ENCODE measurements around the gene AK4. TPM values are rescaled to one million over a fixed set of nuclear protein-coding genes. Genes with fewer than 3 reads are reported as not detected.

The AK4 gene
- total and polyA plus RNA-seq, 4 donors: 52.3 to 106 (median 59.3) TPM

- peaks cover 0 to 11% (median 9%) of the 10 kb centered on the region in 4 donors for H3K4me1 ChIP-seq (ENCODE audit: control insufficient read depth in 4 of 4, insufficient read depth in 4 of 4, low read length in 3 of 4)
- H3K9ac ChIP-seq (ENCODE audit: low read depth in 1 of 2, low read length in 2 of 2): no peak overlapping the region
- no peaks in the 10 kb centered on the region for H3K27me3 ChIP-seq (ENCODE audit: control insufficient read depth in 4 of 4, insufficient read depth in 4 of 4, low read length in 3 of 4)
- no peak overlapping the region for H3K27ac ChIP-seq (ENCODE audit: low read depth in 1 of 2, low read length in 2 of 2)
- no peak for DNase-seq (ENCODE audit: low spot score)
- TF ChIP-seq GABPA (IDR thresholded peaks at IDR 0.05 in 1 of 2, conservative IDR thresholded peaks at IDR 0.05 in 1 of 2) (no peak), FOXA1 (IDR thresholded peaks at IDR 0.05) (no peak), HNF4G (IDR thresholded peaks at IDR 0.05) (no peak), MAX (IDR thresholded peaks at IDR 0.05) (no peak), SP1 (IDR thresholded peaks at IDR 0.05) (no peak), CTCF (IDR thresholded peaks at IDR 0.05; ENCODE audit: low read depth, low read length, missing input control) (no peak), HNF4A (conservative IDR thresholded peaks at IDR 0.05) (no peak), EGR1 (IDR thresholded peaks at IDR 0.05; ENCODE audit: low read depth in 2 of 2) (no peak), RXRA (IDR thresholded peaks at IDR 0.05) (no peak), ATF3 (IDR thresholded peaks at IDR 0.05) (no peak), TAF1 (conservative IDR thresholded peaks at IDR 0.05) (no peak), ZBTB33 (IDR thresholded peaks at IDR 0.05) (no peak), YY1 (IDR thresholded peaks at IDR 0.05) (no peak), FOXA2 (IDR thresholded peaks at IDR 0.05) (no peak)
- 92% methylated on average over 5 of the region's 5 CpGs for WGBS
- H3K4me3 ChIP-seq (ENCODE audit: low read depth in 1 of 3, low read length in 3 of 3): no peak overlapping the region
- no peaks in the 10 kb centered on the region for H3K9me3 ChIP-seq (ENCODE audit: control insufficient read depth in 4 of 4, low read length in 3 of 4)
- H3K36me3 ChIP-seq (ENCODE audit: control insufficient read depth in 4 of 4, insufficient read depth in 3 of 4, low read depth in 1 of 4, low read length in 3 of 4): peaks cover 0 to 10% (median 4%) of the 10 kb centered on the region in 4 donors
Measured at GRCh38 chr1:65193129-65193695, 45.2 kb downstream of the AK4 start.

- no peaks in the 10 kb centered on the region for H3K27me3 ChIP-seq (ENCODE audit: control insufficient read depth in 4 of 4, insufficient read depth in 4 of 4, low read length in 3 of 4)
- peaks cover 4 to 31% (median 20%) of the 10 kb centered on the region in 4 donors for H3K4me1 ChIP-seq (ENCODE audit: control insufficient read depth in 4 of 4, insufficient read depth in 4 of 4, low read length in 3 of 4)
- peak overlapping the region; percentile 19 to 37 for H3K27ac ChIP-seq (ENCODE audit: low read depth in 1 of 2, low read length in 2 of 2)
- H3K4me3 ChIP-seq (ENCODE audit: low read depth in 1 of 3, low read length in 3 of 3): no peak overlapping the region
- DNase-seq (ENCODE audit: low spot score): no peak
- no peak overlapping the region for H3K9ac ChIP-seq (ENCODE audit: low read depth in 1 of 2, low read length in 2 of 2)
- H3K9me3 ChIP-seq (ENCODE audit: control insufficient read depth in 4 of 4, low read length in 3 of 4): no peaks in the 10 kb centered on the region
- WGBS: 89% methylated on average over 9 of the region's 9 CpGs
- TF ChIP-seq RXRA (IDR thresholded peaks at IDR 0.05): peak in 1 of 2 donors; percentile 23
- TF ChIP-seq EGR1 (IDR thresholded peaks at IDR 0.05; ENCODE audit: low read depth in 2 of 2): no peak
- TF ChIP-seq JUND (IDR thresholded peaks at IDR 0.05): peak in 1 of 2 donors; percentile 10
- H3K36me3 ChIP-seq (ENCODE audit: control insufficient read depth in 4 of 4, insufficient read depth in 3 of 4, low read depth in 1 of 4, low read length in 3 of 4): peaks cover 0 to 9% (median 4%) of the 10 kb centered on the region in 4 donors
Measured at GRCh38 chr1:65195495-65196417, 47.8 kb downstream of the AK4 start.
